GM19324 (cell line): ENCODE data around the gene PABPC1L.

Experiments used
- ATAC-seq: cut with Tn5 transposase; IDR thresholded peaks from one replicate; pipeline ENCODE4 v1.9.1; 2021; ENCODE audit warnings: mild to moderate bottlenecking, moderate library complexity; ENCODE audit not compliant: unreplicated experiment, low FRiP score

The PABPC1L gene

DNA sequence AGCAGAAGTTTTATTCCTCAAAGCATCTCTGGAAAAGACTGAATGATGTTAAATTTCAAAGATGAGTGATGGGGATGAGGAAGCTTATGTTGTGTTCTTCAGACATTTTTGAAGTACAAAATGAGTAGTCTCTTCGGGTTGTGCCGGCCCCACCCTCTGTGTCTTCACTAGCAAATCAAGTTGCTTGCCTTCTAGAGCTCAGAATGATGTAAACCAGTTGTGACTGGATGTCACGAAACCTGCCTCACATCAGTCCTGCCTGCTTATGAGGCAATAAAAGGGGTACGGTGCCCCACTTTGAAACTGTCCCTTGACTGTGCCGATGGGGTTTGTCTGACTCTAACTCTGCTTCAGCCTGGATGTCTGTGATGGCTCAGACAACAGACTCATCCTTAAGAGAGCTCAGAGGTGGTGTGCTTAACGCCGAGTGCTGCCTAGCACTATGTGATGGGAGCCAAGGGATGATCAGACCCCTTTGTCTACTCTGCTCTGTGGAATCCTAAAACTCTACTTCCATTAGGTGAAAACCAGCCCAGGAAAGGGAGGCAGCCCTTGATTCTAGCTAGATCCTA lies 31.3 kb downstream of the PABPC1L start:
- ATAC-seq, result no peak

DNA sequence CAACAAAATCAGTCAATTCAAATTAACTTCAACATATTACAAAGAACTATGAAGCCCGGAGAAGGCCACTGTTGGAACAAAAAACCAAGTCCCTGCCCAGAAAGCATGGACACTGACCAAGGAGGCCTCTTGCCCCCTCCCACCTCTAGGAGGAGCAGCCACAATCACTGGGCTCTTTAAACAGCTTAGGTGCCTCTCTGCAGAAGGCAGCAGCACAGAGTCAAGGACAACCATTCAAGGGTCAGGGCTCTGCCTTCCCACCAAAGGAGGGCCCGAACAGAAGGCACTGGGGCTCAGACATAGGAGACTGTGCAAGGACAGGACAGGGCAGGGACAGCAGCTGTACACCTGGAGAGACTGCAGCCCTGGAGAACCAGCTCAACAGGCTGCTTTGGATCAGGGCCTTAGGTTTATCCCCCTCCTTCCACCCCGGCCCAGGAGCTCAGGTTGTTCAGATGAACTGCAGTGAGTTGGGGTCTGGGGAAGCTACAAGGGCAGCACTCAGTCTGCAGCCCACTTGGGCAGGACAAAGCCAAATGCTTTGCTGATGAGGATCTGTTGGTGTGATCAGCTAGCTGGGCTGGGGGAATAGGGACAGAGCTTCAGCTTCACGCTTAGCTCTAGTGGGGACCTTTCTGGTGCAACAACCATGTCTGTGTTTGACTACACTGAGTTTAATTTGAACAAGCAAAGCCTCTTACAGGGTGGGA lies 32.6 kb downstream of the PABPC1L start:
- no peak for ATAC-seq

DNA sequence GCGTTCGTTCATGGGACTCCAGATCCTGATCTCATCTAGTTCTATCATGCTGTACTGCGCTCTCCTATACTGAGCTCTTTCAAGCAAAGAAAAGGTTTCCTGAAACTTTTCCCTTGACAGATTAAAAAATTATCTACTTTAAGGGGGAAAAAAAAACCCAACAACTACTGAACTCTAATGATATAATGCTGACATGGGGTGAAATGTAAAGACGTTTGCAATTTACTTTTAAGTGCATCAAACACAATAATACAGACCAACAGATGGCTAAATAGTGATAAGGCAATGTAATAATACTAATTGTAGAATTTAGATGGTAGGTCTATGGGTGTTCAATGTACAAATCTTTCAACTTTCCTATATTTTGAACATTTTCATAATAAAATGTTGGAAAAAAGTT lies 34.0 kb downstream of the PABPC1L start:
- ATAC-seq, result no peak

DNA sequence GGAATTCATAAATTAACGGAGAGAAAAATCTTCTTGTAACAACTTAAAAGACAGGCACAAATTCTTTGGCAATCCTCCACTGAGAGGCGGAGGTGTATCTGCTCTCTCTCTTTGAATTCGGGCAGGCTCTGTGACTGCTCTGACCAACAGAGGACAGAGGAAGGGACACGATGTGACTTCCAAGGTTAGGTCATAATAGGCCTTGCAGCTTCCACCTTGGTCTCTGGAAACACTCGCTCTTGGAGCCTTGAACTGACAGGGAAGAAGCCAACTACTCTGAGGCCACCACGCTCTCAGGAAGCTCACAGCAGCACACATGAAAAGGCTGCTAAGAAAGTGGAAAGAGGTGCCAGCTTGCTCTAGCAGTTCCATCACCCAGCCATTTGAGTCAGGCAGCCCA lies 35.4 kb downstream of the PABPC1L start:
- no peak for ATAC-seq

DNA sequence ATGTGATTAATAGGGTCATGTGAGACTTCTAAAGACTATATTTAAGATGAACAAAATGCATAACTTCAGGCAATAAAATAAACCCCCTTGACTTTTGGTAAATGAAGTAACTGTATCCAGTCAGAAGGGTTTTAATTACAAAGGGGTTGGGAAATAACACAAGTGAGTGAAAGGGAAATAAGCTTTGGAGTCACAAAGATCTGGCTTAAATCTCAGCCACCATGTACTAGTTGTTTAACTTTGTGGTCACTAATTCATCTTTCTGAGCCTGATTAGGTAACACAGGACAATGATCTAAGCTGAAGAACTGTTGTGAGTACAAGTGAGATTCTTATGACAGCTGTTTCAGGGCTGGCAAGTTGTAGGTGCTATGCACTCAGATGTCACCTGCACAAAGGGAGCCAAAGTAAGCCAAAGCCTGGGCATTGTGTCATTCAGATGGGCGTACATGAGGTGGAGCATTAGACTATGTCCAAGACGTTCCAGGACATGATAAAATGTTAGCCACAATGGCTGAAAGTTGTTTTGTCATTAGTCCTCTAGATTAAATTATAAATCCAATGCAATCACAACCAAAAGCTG lies 36.5 kb downstream of the PABPC1L start:
- no peak for ATAC-seq

DNA sequence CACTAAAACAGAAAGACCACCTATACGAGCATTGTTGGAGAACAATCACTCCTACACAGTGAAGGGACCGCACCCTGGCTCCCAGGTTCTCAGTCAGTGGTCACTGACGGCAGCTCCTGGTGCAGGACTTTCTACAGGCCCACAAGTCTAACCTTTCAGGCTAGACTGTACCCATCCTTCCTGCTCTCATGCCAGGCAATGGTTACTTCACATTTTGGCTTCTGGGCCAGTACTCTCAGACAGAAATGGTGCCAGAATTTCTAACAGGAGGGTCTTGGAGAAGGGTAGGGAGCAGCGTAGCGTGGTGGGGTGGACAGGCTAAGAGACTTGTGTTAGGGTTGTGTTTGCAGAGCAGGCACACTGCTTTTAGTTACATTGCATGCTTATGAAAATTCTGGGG lies 38.2 kb downstream of the PABPC1L start:
- no peak for ATAC-seq

DNA sequence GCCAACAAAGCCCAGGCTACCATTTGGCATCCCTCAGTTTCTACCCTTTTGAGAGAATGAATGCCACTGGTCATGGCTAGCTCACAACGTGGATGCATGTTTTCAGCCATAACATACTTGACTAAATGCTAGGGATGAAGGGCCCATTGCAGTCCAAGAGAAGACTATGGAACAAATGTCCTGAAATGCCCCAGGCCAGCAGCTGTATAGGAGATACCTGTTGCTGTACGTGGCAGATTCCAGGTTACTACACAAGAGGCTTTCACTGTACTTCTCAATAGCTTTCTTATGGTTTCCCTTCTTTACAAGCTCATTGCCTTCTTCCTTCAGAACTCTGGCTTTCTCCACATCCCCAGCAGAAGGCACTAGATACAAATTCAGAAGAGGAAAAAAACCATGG lies 38.7 kb downstream of the PABPC1L start:
- no peak for ATAC-seq

DNA sequence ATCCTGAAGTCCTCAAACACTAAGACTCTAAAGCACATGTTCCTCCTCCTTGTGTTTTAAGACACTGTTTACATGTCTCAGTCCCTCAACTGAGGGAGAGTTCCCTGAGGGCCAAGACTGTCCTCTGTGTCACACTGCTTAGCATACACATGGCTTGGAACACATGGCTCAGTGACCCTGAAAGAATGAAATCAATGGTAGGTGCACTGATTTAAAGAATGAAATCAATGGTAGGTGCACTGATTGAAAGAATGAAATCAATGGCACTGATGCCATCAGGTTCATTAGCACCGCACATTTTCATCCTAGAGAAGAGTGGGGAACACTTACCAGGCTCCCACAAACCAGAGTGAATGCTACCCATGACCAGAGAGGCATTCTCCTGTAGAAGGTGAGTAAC lies 40.5 kb downstream of the PABPC1L start:
- ATAC-seq, result no peak

DNA sequence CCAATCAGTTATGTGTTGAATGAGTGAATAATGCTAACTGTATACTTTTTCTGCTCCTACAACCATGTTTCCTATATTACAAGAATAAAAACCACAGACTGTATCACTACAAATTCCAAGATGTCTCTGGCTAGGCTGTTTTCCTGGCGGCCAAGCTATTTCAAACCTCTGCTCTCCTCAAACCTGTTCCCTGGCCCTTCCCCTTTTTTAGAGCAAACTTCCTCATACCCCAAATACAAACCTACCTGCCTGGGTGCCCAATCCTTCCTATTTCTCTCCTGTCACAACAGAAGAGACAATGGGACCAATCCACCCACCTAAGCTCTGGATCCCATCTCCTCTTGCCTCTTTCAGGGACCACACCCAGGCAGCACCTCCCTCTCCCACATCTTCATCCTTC lies 42.9 kb downstream of the PABPC1L start:
- no peak for ATAC-seq

DNA sequence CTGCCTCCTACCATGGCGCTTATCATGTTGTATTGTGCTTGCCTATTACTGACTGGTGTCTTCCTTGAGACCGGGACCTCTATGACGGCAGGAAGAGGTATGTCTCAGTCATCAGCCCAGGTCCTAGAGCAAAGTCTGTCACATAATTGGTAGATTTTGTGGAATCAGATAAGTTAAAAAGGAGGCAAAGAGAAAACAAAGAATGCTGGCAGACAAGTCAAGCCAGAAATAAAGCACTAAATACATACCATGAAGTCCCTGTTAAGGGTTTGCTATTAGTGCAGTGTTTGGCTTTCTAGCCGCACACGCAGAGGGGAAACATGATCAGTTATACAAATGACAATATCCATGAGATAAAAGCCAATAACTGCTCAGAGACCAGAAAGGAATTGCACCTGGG lies 44.4 kb downstream of the PABPC1L start:
- no peak for ATAC-seq

DNA sequence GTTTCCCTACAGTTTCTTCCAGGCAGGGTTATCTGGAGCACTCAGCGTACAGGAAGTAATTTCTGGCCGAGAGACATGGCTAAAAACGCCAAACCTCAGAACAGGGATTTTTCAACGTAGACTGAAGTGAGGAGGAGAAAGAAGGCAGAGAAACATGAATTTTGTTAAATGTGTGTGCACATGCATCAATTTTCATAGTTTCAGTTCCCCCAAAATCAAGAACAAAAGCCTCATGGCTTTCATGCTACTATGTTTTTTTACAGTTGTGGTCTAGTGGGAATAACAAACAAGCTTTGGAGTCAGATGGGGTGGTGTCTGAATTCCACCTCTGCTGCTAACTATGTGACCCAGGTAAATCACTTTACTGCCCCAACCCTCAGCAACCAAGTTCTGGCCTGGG lies 45.4 kb downstream of the PABPC1L start:
- ATAC-seq, result no peak

DNA sequence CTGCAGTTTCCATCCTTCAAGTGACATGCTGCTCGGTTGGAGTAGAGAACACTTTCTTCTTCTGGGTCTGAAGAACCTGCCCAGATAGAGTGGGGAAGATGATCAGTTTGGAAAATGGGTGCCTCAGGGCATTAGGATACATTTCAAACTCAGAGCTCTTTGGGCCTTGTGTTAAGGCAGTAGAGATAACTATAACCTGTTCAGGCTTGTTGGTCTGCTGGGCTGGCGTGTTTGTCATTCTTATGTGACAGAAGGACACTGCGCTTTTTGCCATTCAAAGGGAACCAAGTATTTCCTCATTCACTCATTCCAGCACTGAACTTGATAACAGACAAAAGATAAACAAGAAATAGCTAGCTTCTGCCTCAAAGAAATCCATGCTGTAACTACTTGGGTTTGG lies 46.5 kb downstream of the PABPC1L start:
- no peak for ATAC-seq

DNA sequence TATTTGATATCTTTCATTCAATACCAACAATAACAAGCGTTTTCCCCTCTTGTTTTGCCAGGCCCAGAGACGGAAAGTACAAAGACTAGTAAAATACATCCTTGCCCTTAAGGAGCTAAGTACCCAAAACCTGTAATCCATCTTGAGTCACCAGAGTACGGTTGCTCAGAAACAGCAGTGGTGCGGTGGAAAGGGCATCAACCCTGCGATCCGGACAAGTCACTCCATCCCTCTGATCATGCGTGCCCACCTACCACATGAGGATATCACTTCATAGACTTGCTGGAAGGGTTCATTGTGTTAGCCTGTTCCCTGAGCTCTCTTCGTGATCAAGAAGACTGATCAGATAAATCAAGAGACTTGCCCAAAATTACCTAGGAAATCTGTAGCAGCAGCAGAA lies 48.4 kb downstream of the PABPC1L start:
- ATAC-seq, result no peak

DNA sequence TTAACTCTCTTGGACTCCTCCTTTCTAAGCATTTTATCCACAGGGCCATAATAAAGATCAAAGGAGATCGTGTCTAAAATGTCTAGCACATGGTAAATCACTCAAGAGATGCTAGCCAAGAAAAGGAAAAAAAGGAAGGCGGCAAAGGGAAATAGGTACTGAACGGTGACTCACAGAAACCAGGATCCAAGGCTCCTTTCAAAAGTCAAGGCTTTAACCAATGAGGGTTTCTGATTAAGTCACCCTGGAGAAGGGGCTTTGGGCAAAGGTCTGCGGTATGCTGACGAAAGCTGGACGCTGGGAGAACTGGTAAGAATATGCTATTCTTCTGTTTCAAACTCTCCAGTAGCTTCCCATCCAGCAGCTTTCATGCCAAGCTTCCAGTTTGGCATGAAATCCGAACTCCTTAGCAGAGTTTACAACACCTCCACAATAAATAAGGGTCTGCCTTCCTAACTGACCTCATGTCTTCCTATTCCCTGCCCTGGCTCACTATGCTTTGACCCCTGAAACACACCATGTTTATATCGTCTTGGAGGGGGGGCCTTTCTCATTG lies 49.3 kb downstream of the PABPC1L start:
- no peak for ATAC-seq

DNA sequence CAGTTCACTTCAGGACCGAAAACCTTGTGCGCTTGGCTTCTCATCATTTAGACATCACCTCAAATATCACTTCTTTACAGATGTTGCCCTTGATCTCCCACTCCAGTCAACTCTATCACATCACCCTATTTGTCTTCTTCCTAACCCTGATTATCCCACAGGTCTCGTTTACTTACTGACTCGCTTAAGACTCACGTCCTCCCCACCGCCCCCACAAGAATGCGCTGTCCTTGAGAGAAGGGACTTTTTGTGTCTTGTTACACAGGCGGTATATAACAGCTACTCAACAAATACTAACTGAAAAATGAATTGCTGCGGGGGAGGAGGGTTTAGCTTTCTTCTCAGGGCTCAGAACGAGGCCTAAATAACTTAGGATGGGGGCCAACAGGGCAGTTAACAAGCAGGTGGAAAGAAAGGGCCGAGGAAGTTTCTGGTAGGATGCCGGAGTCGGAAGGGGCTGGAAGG lies 49.8 kb downstream of the PABPC1L start:
- no peak for ATAC-seq

DNA sequence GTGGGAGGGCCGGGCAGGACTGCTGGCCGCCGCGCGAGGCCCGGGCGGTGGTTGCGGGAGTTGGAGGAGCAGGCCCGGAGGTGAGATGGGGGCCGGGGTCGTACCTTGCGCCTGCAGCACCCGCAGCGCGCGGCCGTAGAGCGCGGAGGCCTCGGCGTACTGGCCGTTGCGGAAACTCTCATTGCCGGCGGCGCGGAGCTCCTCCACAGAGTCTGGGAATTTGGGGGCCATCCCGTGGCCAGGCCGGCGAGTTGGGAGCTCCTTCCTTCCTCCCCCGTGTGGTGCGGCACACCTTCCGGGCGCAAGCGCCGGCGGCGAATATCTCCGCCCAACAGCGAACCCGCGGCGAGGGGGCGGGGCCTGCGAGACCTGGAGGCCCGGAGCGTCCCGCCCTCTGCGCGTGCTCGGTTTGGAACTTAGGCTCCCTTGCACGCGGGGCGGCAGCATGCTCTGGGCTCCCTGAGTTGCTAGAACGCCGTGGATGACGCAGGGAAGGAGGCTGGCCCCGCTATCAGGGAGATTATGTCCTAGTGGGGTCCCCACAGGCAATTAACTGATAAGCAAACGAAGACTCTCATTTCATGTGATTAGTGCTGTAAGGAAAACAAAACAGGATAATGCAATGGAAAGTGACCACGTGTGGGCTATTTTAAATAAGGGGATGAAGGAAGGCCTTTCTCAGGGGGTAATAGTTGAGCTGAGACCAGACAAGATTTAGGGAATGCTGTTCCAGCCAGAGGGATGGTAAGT lies 50.4 kb downstream of the PABPC1L start, which contains the start of gene TOMM34:
Gene TOMM34 (minus strand): TSS at position 295 of the 750 bp plus-strand sequence. CDS start 64 bp downstream, at position 231.
- ATAC-seq, result peak; percentile 87

DNA sequence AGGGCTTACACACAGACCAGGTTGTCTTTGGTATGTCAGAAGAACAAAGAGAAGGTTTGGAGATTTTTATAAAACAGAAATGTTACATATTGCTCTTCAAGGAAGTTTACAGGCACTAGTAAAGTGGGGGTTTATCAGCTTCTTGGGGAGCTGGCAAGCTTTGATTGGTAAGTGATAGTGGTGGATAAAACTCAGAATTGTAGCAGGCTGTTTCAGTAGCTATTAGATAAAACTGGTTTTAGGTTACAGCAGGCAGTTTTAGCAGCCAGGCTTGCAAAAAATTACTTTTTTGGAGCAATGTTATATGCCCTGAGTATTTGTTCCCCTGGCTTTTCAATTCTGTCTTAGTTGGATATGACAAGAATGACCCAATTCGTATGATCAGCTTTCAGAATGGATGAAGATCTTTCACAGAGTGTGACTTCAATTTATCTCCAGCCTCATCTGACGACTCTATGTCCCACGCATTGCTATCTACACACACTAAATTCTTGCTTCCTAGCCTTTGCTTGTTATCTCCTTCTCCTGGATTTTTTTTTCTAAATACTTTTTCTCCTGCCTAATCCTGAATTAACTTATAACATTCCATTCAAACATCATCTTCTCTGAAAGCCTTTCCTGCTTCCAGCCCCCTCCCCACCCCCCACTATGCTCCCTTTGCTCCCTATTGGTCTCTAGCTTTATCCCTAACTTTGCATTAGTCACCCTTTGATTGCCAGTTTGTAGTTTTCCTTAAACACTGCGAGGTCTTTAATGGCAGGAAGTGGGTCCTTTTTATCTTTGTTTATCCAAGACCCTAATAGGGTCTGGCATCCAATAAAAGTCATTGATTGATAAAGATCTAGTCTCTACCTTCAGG lies 51.4 kb downstream of the PABPC1L start:
- no peak for ATAC-seq

DNA sequence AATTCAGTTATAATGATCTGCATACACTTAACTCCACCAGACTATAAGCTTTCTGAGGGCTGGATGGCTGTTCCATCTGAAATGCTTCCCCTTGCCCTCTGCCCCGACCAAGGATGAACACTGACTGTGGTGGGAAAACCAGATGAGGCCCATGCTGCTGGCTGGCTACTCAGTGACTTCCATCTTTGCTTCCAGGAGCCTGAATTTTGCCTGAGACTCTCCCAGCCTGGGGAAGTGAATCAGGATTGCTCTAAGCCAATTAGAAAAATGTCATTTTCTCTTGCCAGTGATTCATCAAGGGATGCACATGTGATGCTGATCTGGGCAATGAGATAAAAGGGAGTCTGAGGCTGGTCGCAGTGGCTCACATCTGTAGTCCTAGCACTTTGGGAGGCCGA lies 52.0 kb downstream of the PABPC1L start:
- no peak for ATAC-seq

DNA sequence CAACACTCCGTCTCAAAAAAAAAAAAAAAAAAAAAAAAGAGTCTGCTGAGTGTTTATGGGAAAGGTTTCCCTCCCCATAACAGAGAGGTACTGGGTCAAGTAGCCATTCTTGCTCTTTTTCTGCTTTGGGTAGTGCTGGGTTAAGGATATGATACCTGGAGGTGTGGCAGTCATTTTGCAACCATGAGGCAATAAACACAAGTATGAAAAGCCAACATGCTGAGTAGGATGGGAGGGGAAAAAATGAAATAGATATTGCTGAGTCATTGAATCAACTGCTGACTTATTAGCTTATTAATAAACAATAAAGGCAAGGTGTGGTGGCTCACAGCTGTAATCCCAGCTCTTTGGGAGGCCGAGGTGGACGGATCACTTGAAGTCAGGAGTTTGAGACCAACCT lies 52.6 kb downstream of the PABPC1L start:
- no peak for ATAC-seq
